Kidney (tissue), 11 donors: ENCODE measurements around the gene TPSG1. TPM values are rescaled to one million over a fixed set of nuclear protein-coding genes. Genes with fewer than 3 reads are reported as not detected.
"Not testable (repeated sequence)": the region's sequence is repeated elsewhere in the genome, so short reads cannot be mapped to it uniquely, and the experiment has no call there.

Experiments
- DNase-seq, 5 donors: peaks; one replicate each; pipeline ENCODE4 v3.0.0-alpha.2; 2013 to 2020
- FAIRE-seq: peaks from 2 replicates; lab custom pipeline; 2012; peaks lifted over from hg19 to GRCh38; lab: Jason Lieb, UNC
- H3K27ac ChIP-seq, 2 donors: one replicate each; pipeline ENCODE4 v1.7.0; 2013; ENCODE audit warnings: low read depth in 2 of 2, low read length in 2 of 2, inconsistent platforms in 1 of 2
- H3K27me3 ChIP-seq: one replicate; pipeline ENCODE4 v1.7.1; 2013; ENCODE audit warnings: low read length, inconsistent platforms; ENCODE audit not compliant: control insufficient read depth, insufficient read depth
- H3K36me3 ChIP-seq, 3 donors: one replicate each; pipeline versions ENCODE4 v1.7.0 to v1.7.1; 2013; ENCODE audit warnings: low read length in 3 of 3, control low read depth in 1 of 3, inconsistent platforms in 1 of 3; ENCODE audit not compliant: insufficient read depth in 3 of 3, control insufficient read depth in 2 of 3
- H3K4me1 ChIP-seq, 3 donors: one replicate each; pipeline versions ENCODE4 v1.7.0 to v1.7.1; 2013; ENCODE audit warnings: low read length in 3 of 3, inconsistent platforms in 1 of 3, low read depth in 1 of 3; ENCODE audit not compliant: control insufficient read depth in 2 of 3, insufficient read depth in 2 of 3
- H3K4me3 ChIP-seq, 3 donors: one replicate each; pipeline versions ENCODE4 v1.7.0 to v1.8.1; 2013; ENCODE audit warnings: low read length in 3 of 3, control low read depth in 1 of 3, inconsistent platforms in 1 of 3
- H3K9ac ChIP-seq, 3 donors: one replicate each; pipeline versions ENCODE4 v1.7.0 to v1.7.1; 2013; ENCODE audit warnings: low read length in 3 of 3, control low read depth in 1 of 3, inconsistent platforms in 1 of 3
- H3K9me3 ChIP-seq, 3 donors: one replicate each; pipeline versions ENCODE4 v1.7.0 to v1.7.1; 2013; ENCODE audit warnings: low read length in 3 of 3, control low read depth in 1 of 3, inconsistent platforms in 1 of 3; ENCODE audit not compliant: control insufficient read depth in 2 of 3, insufficient read depth in 1 of 3
- intact Hi-C: fragments of 100-400 bp; cut with DNase I; formaldehyde crosslinking; loops from one replicate; pipeline ENCODE4 v1.11.1; 2022
- polyA plus RNA-seq: library from polyadenylated mRNA; stranded (reverse); fragments of 350-450 nt; fragmentation: Illumina TruSeq; extraction: RNeasy Lipid Tissue Mini Kit (QIAGEN cat#74804); gene quantifications from one replicate; pipeline ENCODE4 v1.2.3, GENCODE V29; 2014; ENCODE audit warnings: low read depth, low replicate concordance; ENCODE audit not compliant: insufficient read depth
- total RNA-seq: library from RNA; stranded (reverse); fragmentation: NEBNext Ultra II Directional; extraction: Animal tissue kit (Norgen Biotek cat#: 25700); gene quantifications from one replicate; pipeline ENCODE4 v1.2.1, GENCODE V29; 2021
- donor health status: control.
- donor health status: control.
- donor health status: DM: yes; HTN: yes; CAD: no.
- donor health status: Normal renal cell carcinoma (clear cell type).

TPSG1 gene
- total and polyA plus RNA-seq, 2 donors from 2014 or later: 0.86 to 3.4 TPM

DNA sequence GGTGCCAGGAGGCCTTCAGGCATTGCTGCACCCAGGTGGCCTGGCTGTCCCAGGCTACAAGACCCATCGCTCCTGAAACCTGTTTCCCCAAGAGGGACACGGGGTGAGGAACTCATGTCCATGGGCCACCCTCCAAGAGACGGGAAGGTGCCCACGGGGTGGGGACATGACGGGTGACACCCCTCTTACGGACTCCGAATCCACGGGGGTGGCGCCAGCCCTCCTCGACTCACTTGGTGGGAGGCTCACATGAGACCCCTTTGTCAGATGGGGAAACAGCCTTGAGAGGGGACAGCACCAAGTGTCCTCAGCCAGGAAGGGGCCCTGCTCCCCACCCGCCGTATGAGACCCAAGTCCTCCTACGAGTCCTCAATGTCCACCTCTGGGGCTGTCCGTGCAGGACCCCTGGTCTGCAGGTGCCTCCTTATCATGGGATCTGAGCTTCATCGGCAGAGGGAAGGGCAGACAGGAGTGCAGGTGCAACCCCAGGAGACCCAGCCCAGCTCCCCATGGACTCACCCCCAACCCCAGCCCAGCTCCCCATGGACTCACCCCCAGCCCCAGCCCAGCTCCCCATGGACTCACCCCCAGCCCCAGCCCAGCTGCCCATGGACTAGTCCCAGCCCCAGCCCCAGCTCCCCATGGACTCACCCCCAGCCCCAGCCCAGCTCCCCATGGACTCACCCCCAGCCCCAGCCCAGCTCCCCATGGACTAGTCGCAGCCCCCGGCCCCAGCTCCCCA, 5.6 kb upstream of the TPSG1 start:
- DNase-seq, intact Hi-C loops, H3K9ac ChIP-seq, H3K27ac ChIP-seq, H3K4me3 ChIP-seq, H3K9me3 ChIP-seq, H3K4me1 ChIP-seq, FAIRE-seq, H3K27me3 ChIP-seq, H3K36me3 ChIP-seq: not testable (repeated sequence)

DNA sequence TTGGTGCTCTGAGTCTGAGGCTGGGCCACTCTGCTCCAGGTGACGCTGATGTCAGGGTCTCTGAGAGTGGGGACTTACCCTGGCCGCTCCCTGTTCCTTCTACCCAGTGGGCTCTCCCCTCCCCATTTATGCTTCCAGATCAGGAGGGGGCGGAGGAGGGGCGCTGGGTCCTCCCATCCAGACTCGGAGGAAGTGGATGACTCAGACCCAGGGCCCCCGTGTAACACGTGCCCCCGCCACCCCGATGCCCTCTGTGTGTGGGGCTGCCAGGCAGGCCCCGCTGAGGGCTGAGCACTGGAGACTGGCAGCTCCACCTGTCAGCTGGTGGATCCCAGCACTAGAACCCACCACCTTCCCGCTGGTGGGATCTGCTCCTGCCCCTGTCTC, 5.0 kb upstream of the TPSG1 start, which contains the start of gene TPSB2:
Gene TPSB2, minus strand, starts transcription at position 101 of the 387 bp plus-strand sequence. CDS start 233 bp downstream, outside the sequence.
- H3K36me3 ChIP-seq, H3K27me3 ChIP-seq, FAIRE-seq, H3K9ac ChIP-seq, H3K4me3 ChIP-seq, H3K9me3 ChIP-seq, H3K4me1 ChIP-seq, DNase-seq, H3K27ac ChIP-seq, intact Hi-C loops: not testable (repeated sequence)

DNA sequence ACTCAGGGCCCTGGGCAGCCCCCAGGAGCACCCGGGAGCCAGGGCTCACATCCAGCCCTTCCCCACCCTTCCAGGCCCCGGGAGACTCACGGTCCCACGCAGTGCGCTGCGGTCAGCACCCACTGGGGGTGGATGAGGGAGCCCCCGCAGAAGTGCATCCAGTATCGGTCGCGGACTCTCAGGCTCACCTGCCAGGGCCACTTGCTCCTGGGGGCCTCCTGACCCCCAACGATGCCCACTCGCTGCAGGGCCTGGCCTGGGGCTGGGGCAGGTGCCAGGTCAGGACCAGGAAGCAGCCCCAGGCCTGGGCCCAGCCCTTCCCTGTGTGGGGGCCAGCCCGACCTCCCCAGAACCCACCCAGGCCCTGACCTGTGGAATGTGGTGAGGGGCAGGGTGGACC, 4.4 kb upstream of the TPSG1 start:
- H3K4me1 ChIP-seq, H3K27me3 ChIP-seq, H3K36me3 ChIP-seq, intact Hi-C loops, FAIRE-seq, H3K4me3 ChIP-seq, H3K9ac ChIP-seq, H3K9me3 ChIP-seq, H3K27ac ChIP-seq: not testable (repeated sequence)
- DNase-seq: peak in 1 of 5 donors; percentile 31

DNA sequence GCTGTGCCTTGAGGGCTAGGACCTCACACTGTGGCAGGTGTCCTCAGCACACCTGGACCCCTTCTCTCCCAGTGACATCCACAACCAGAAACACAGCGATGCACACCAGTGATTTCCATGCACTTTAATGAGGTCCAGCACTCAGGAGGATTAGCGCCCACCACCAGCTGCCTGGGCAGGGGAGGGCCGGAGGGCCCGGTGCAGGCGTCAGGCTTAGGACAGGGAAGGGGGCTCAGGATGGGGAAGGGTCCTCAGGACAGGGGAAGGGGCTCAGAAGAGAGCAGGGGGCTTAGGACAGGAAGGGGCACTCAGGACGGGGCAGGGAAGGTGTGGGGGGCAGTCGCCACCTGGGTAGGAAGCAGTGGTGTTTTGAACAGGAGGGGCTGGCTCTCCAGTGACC, 3.2 kb upstream of the TPSG1 start:
- FAIRE-seq, DNase-seq, H3K9me3 ChIP-seq, intact Hi-C loops, H3K4me1 ChIP-seq, H3K36me3 ChIP-seq, H3K9ac ChIP-seq, H3K27me3 ChIP-seq, H3K27ac ChIP-seq, H3K4me3 ChIP-seq: not testable (repeated sequence)

DNA sequence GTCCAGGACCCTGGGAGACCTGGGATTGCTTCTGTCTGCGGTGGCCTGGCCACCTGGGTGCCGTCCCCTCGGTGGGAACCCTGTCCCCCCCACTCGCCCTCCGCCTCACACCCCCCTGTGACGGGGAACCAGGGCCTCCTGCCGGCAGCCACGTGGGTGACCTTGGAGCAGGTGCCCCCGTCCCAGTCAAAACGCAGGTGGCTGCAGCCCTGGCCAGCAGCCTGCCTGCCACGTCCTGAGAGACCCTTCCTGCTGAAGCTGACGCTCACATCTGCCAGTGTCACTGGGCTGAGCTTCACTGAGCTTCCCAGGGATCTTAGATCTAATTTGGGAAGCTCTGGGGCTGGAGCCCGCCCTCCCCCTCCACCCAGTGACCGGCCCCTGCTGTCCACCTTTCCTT, 1.6 kb upstream of the TPSG1 start:
- intact Hi-C loops, H3K9ac ChIP-seq: not testable (repeated sequence)
- DNase-seq: peak in 1 of 5 donors; percentile 15

DNA sequence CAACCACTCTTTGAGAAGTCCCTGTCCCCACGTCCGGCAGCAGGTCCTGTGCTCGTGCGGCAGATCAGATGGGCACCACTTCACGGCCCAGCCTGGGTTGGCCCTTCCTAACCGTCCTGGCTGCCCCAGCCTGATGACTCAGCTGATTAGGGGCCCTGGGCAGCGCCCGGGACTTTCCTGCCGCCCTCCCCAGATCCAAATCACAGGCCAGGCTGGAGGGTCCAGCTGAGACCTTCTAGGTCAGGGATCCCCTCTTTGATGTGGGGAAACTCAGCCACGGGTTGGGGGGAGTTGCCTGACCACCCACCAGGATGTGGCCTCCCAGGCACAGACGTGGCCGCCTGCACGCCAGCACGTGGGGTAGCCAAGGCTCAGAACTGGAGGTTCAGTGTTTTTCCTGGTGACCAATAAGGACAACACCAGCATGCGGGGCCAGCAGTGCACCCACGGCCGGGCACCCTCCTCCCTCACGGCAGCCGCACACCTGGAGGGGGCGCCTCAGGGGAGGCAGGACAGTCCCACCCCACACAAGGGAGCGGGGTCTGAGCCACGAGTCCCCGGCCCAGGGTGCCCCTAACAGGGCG, 752 bp upstream of the TPSG1 start:
- DNase-seq, H3K27me3 ChIP-seq, H3K9ac ChIP-seq, intact Hi-C loops, H3K4me3 ChIP-seq, H3K36me3 ChIP-seq, H3K9me3 ChIP-seq, H3K4me1 ChIP-seq, H3K27ac ChIP-seq, FAIRE-seq: not testable (repeated sequence)

More for the DNA sequence above, 1.6 kb upstream of the TPSG1 start:
- H3K4me1 ChIP-seq, H3K9me3 ChIP-seq, H3K4me3 ChIP-seq, H3K27ac ChIP-seq, H3K36me3 ChIP-seq, H3K27me3 ChIP-seq, FAIRE-seq: not testable (repeated sequence)
